ENCODE results near the gene MYL9. TPM values are rescaled to one million over a fixed set of nuclear protein-coding genes. Genes with fewer than 3 reads are reported as not detected.

The MYL9 gene
- total and polyA plus RNA-seq, 10 of the 15 experiments (the other 5 are each of a cell fraction or from before 2014, with no cell fraction given), result 0.28 to 1.7 (median 0.63) TPM; not detected in 3

DNA sequence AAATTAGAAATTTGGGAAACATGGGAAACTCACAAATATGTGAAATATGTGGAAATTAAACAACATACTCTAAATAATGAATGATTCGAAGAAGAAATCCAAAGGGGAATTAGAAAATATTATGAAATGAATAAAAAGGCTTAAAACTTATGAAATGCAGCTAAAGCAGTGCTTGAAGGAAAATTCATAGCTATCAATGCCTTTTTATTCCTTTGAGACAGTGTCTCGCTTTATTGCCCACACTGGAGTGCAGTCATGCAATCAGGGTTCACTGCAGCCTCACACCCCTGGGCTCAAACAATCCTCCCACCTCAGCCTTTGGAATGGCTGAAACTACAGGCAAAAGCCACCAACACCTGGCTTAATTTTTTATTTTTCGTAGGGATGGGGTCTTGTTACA, 24.2 kb downstream of the MYL9 start (continued):
- TF ChIP-seq SRF (IDR thresholded peaks at IDR 0.05; ENCODE audit: low read depth in 2 of 2, low read length in 2 of 2), result no peak
- TF ChIP-seq, protein P1, sequence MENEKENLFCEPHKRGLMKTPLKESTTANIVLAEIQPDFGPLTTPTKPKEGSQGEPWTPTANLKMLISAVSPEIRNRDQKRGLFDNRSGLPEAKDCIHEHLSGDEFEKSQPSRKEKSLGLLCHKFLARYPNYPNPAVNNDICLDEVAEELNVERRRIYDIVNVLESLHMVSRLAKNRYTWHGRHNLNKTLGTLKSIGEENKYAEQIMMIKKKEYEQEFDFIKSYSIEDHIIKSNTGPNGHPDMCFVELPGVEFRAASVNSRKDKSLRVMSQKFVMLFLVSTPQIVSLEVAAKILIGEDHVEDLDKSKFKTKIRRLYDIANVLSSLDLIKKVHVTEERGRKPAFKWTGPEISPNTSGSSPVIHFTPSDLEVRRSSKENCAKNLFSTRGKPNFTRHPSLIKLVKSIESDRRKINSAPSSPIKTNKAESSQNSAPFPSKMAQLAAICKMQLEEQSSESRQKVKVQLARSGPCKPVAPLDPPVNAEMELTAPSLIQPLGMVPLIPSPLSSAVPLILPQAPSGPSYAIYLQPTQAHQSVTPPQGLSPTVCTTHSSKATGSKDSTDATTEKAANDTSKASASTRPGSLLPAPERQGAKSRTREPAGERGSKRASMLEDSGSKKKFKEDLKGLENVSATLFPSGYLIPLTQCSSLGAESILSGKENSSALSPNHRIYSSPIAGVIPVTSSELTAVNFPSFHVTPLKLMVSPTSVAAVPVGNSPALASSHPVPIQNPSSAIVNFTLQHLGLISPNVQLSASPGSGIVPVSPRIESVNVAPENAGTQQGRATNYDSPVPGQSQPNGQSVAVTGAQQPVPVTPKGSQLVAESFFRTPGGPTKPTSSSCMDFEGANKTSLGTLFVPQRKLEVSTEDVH (IDR thresholded peaks at IDR 0.05; ENCODE audit: low read depth, partially characterized antibody), result no peak
- no peak for TF ChIP-seq ZBED1 (IDR thresholded peaks at IDR 0.05; ENCODE audit: borderline replicate concordance)
- TF ChIP-seq, protein P2, sequence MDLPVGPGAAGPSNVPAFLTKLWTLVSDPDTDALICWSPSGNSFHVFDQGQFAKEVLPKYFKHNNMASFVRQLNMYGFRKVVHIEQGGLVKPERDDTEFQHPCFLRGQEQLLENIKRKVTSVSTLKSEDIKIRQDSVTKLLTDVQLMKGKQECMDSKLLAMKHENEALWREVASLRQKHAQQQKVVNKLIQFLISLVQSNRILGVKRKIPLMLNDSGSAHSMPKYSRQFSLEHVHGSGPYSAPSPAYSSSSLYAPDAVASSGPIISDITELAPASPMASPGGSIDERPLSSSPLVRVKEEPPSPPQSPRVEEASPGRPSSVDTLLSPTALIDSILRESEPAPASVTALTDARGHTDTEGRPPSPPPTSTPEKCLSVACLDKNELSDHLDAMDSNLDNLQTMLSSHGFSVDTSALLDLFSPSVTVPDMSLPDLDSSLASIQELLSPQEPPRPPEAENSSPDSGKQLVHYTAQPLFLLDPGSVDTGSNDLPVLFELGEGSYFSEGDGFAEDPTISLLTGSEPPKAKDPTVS (IDR thresholded peaks at IDR 0.05; ENCODE audit: low read depth, low read length), result no peak

DNA sequence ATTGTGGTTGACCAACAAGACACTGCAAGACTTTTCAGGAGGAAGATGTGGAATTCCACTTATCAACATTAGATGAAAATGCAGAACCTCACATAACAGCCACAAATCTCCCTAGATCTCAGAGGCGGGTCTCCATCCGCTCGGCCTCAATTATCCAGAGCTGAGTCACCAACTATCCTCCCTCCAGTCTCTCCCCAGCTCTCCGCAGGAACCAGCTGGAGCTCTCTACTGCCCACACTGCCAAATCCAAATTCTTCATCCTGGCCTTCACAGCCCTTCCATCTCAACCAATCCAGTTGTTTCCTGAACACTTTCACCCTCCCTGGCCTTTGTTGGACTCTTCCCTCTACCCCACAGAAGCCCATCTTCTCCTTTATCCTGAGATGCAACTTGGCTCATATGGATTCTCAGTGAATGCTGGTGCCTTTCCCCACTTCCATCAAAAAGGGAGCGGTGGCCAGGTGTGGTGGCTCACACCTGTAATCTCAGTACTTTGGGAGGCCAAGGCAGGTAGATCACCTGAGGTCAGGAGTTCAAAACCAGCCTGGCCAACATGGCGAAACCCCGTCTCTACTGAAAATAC, 28.6 kb downstream of the MYL9 start:
- Histone ChIP-seq H3K4me3 (no peak overlapping the region), H4K20me1 (ENCODE audit: control insufficient read depth, insufficient read depth) (no peaks in the 10 kb centered on the region), H3K27ac (ENCODE audit: control insufficient read depth, insufficient read depth) (no peak overlapping the region), H3K9ac (ENCODE audit: control insufficient read depth, insufficient read depth, low read length) (no peak overlapping the region), H3K79me2 (ENCODE audit: control insufficient read depth, insufficient read depth, low read length) (peaks cover 16% of the 10 kb centered on the region), H3K9me3 (replicated peaks; ENCODE audit: control insufficient read depth, insufficient read depth, low read length) (peaks cover 5% of the 10 kb centered on the region; the same call in 2 of the 3 replicates), H3K4me1 (ENCODE audit: control insufficient read depth, insufficient read depth, low read length) (peaks cover 2% of the 10 kb centered on the region; the same call in 1 of the 2 replicates), H3K36me3 (ENCODE audit: control insufficient read depth in 2 of 2, insufficient read depth in 2 of 2, low read length in 1 of 2) (no peaks in the 10 kb centered on the region), H3K27me3 (replicated peaks in 1 of 2; ENCODE audit: control insufficient read depth in 2 of 2, insufficient read depth in 2 of 2, low read length in 1 of 2) (no peaks in the 10 kb centered on the region), H3K4me2 (ENCODE audit: control insufficient read depth, insufficient read depth) (no peak overlapping the region), H2AFZ (ENCODE audit: control insufficient read depth, low read depth, low read length) (no peak overlapping the region)
- TF ChIP-seq, protein P3, sequence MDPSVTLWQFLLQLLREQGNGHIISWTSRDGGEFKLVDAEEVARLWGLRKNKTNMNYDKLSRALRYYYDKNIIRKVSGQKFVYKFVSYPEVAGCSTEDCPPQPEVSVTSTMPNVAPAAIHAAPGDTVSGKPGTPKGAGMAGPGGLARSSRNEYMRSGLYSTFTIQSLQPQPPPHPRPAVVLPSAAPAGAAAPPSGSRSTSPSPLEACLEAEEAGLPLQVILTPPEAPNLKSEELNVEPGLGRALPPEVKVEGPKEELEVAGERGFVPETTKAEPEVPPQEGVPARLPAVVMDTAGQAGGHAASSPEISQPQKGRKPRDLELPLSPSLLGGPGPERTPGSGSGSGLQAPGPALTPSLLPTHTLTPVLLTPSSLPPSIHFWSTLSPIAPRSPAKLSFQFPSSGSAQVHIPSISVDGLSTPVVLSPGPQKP (IDR thresholded peaks at IDR 0.05; ENCODE audit: low read depth, low read length), result no peak
- TF ChIP-seq SPI1 (IDR thresholded peaks at IDR 0.05; ENCODE audit: borderline replicate concordance, insufficient read depth, low read depth, low read length), result no peak
- TF ChIP-seq KDM1A (IDR thresholded peaks at IDR 0.05; ENCODE audit: borderline replicate concordance), result no peak
- no peak for TF ChIP-seq CHD2 (IDR thresholded peaks at IDR 0.05; ENCODE audit: borderline replicate concordance, low read depth, low read length)
- TF ChIP-seq SREBF1 (IDR thresholded peaks at IDR 0.05; ENCODE audit: low read length), result no peak
- TF ChIP-seq HDAC6 (IDR thresholded peaks at IDR 0.05; ENCODE audit: unreplicated experiment), result no peak
- TF ChIP-seq, protein P4, sequence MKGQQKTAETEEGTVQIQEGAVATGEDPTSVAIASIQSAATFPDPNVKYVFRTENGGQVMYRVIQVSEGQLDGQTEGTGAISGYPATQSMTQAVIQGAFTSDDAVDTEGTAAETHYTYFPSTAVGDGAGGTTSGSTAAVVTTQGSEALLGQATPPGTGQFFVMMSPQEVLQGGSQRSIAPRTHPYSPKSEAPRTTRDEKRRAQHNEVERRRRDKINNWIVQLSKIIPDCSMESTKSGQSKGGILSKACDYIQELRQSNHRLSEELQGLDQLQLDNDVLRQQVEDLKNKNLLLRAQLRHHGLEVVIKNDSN (IDR thresholded peaks at IDR 0.05; ENCODE audit: borderline replicate concordance, extremely low read length, insufficient read depth, low read depth, low read length), result no peak
- no peak for TF ChIP-seq BMI1 (IDR thresholded peaks at IDR 0.05; ENCODE audit: borderline replicate concordance)
- no peak for TF ChIP-seq HDAC2 (IDR thresholded peaks at IDR 0.05)
- no peak for TF ChIP-seq RB1 (IDR thresholded peaks at IDR 0.05; ENCODE audit: borderline replicate concordance)
- TF ChIP-seq PAX8 (IDR thresholded peaks at IDR 0.05), result no peak
- ChIA-PET POLR2A (interaction anchor here (4.2 kb wide), 1 partner anchor 35 kb away, joined by 53 read pairs; the partner anchor contains the start of gene RAB5IF), RAD21 (ENCODE audit: unreplicated experiment) (no interaction called here), SMC1A (ENCODE audit: uncharacterized antibody, unreplicated experiment) (interaction anchor here (2.7 to 8.0 kb wide), 2 partner anchors 12 to 33 kb away, joined by 13 to 83 read pairs; partner anchors contain the start of gene RAB5IF), CTCF (interaction anchor here (1.3 kb wide), 1 partner anchor 204 kb away, joined by 3 read pairs; the partner anchor contains the start of gene DSN1)
- 93% methylated on average over 7 of the region's 7 CpGs for WGBS (ENCODE audit: insufficient coverage, insufficient replicate concordance, low lambda C conversion rate, missing lambda C conversion rate)
- no peak for ATAC-seq
- intact Hi-C loops (cut with micrococcal nuclease; ENCODE audit: unreplicated experiment) (loop anchor here (10.0 kb wide), 1 partner anchor 105 kb away; no protein-coding TSS in a partner anchor), in situ Hi-C loops (cut with MboI) (no loop called here)
- no peak for DNase-seq (ENCODE audit: low read depth, low spot score)
- no TSS peak for BruUV-seq (replicated peaks)
- FAIRE-seq, result no peak

Measured in GM12878 (cell line).